GM19025 (cell line): Measurements from ENCODE around the gene PLCL2.
"Not testable (repeated sequence)": the region's sequence is repeated elsewhere in the genome, so short reads cannot be mapped to it uniquely, and the experiment has no call there.

Experiments
- ATAC-seq: cut with Tn5 transposase; IDR thresholded peaks from one replicate; pipeline ENCODE4 v1.9.1; 2021; ENCODE audit warnings: mild to moderate bottlenecking, low read depth, moderate library complexity; ENCODE audit not compliant: unreplicated experiment

The PLCL2 gene

GRCh38 chr3:17103579-17103978, 218.8 kb downstream of the PLCL2 start:
- no peak for ATAC-seq

DNA sequence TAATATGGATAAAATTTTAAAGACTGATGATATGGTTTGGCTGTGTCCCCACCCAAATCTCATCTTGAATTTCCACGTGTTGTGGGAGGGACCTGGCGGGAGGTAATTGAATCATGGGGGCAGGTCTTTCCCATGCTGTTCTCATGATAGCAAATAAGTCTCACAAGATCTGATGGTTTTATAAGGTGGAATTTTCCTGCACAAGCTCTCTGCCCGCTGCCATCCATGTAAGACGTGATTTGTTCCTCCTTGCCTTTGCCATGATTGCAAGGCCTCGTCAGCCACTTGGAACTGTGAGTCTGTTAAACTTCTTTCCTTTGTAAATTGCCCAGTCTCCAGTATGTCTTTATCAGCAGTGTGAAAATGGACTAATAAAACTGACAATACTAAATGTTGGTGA, 222.0 kb downstream of the PLCL2 start:
- ATAC-seq = not testable (repeated sequence)

DNA sequence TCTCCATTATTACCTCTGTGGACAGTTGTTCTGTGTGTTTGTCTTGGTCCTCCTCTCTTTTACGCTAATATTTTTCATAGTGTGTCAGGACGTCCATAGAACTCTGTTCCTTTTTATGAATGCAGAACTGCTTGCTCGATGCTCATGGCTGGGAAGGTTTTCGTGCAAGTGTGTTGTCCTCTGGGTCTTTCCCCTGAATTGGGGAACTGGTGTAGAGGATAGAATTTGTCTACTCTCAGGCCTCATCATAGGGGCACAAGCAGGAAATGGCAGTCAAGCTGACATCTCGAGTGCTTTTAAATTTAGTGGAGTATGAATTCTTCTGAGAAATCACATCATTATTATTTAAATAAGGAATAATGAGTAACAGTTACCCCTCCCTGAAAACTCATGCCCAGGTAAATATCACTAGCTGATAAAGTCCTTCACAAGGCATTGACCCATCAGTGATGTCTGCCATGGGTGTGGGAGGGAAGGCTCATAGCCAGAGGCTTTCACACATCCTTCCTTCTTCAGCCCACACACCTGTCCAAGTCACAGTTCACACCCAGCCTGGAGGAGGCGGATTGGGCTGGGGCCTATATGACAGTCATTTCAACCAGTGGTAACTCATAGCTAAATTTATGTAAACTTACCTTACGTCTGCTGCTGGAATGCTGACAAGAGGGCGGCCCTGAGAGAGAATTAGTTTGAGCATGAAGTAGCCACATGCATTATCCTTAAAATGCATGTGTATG, 226.1 kb downstream of the PLCL2 start:
- ATAC-seq = no peak

GRCh38 chr3:17111586-17111985, 226.8 kb downstream of the PLCL2 start:
- ATAC-seq = no peak

- no peak for ATAC-seq
Measured at GRCh38 chr3:17115186-17115585, 230.4 kb downstream of the PLCL2 start.

DNA sequence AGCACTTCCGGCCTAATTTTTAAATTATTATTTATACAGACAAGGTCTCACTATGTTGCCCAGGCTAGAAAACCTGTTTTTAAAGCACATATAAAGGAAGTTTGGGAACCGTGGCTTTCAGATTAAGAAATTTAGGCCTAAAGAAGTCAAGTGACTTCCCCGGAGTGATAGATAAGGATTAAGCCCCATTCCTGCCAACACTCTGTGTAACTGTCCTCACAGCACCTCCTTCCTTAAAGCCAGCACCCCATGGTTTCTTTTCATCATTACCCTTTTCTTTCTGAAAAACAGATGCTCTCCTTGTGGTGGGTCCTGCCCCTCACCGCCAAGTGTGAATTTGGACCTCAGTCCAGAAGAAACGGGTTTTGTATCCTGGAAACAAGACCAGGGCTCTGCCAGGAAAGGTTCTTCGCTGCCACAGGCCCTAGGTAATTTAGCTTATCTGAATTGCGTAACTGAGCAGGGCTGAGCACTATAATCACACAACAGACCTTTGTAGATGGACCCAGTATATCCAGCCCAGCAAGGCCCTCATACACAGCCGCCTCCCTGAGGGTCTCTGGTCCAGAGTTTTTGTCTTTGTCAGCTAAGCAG, 231.3 kb downstream of the PLCL2 start:
- ATAC-seq = no peak

DNA sequence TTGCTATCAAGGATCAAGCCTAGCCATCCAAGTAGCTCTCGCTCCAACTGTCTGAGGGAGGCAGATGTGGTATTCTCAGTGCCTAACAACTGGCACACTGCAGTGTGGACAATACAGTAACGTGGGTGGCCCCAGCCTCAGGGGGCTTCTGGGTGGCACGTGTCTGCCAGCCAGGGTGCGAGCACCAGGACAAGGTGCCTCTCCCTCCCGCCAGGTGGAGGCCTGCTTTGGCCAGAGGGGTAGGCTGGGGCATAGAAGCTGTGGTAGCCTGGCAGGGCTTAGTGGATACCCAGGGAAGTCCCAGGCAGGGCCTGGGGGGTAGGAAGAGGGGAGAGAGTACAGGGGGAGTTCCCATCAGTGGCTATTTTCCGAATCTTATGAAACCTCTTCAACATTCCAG, 234.0 kb downstream of the PLCL2 start:
- ATAC-seq = no peak

DNA sequence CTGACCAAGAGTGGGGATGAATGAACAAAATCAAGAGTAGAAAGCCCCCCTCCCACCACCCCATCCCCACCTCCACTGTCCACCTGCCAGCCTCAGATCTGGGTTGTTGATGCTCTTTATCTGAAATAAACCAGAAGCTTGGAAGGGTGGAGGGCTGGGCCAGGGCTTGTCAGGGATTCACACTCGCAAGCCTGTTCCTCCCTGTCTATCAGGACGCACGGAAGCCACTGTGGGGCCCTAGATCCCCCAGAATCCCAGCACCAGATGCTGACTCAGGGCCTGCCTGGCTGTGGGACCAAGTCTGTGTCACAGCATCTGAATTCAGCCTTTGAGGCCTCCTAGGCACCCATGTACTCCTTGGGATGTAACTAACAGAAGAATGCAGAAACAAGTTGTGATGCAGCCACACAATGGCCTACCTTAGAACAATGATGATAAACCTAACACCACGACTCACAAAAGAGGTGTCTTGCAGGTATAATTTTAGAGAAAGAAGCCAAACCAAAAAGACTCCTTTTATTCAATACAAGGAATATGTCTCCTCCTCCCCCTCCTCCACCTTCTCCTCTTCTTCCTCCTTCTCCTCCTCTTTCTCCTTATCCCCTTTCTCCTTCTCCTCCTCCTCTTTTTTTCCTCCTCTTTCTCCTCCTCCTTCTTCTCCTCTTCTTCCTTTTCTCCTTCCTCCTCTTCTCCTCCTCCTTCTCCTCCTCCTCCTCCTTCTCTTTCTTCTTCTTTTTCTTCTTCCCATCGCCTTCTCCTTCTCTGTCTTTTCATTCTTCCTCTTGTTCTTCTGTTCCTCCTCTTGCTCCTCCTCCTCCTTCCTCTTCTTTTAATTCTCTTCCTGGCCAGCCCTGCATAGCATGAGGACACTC, 234.7 kb downstream of the PLCL2 start:
- no peak for ATAC-seq

DNA sequence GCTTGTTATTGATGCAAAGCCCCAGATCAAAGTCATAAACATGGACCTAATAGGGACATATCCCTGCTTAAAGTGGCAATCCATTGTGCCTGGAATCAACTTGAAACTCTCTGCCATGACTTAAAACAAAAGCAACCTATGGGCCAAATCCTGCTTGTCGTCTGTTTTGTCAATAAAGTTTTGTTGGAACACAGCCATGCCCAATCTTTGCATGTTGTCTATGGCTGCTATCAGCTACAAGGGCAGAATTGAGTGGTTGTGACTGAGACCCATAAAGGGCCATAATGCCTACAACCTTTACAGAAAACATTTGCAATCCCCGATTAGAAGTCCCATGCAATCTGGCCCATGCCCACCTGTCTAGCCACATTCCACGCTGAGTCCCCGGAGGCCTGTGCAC, 235.4 kb downstream of the PLCL2 start:
- no peak for ATAC-seq

GRCh38 chr3:17121336-17121735, 236.6 kb downstream of the PLCL2 start:
- no peak for ATAC-seq

GRCh38 chr3:17122758-17123157, 238.0 kb downstream of the PLCL2 start:
- no peak for ATAC-seq

DNA sequence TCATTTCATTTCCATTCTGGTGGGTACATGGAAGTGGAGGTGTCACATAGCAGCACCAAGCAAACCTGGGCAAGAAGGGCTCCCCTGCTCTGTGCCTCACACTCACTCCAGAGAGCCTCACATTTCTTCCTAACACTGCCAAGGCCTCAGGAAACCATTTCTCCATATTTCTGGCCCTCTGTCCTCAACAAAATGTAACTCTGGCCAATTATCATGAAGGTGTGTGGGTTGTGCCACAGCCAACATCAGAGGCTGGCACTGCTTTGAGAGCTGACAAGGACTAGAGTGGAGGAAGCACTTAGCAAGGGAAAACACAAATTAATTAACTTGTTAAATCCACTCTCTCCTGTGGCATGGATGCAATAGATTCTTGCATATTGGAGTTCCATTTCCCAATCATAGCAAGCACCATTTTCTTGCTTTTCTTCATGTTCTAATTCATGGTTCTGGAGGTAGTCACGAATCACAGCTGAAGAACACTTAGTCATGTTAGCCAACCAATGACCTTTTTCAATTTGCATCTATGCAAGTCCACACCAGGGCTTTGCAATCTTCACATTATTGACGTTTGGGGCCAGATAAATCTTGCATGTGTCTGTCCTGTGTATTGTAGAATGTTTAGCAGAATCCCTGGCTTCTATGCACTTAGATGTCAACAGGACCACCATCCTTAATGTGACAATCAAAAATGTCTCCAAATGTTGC, 241.1 kb downstream of the PLCL2 start:
- ATAC-seq = no peak

- ATAC-seq = not testable (repeated sequence)
Measured at GRCh38 chr3:17128671-17129070, 243.9 kb downstream of the PLCL2 start.

- no peak for ATAC-seq
Measured at GRCh38 chr3:17129556-17129955, 244.8 kb downstream of the PLCL2 start.

DNA sequence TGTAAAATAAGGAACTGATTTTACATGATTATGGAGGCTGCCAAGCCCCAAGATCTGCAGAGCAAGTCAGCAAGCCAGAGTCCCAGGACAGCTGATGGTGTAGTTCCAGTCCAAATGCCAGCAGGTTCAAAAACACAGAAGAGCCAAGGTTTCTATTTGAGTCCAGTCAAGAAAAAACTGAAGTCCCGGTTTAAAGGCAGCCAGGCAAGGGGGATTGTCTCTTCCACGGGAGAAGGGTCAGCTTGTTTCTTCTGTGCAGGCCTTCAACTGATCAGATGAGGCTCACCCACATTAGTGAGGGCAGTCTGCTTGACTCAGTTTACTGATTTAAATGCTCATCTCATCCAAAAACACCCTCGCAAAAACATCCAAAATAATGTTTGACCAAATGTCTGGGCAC, 246.2 kb downstream of the PLCL2 start:
- no peak for ATAC-seq

DNA sequence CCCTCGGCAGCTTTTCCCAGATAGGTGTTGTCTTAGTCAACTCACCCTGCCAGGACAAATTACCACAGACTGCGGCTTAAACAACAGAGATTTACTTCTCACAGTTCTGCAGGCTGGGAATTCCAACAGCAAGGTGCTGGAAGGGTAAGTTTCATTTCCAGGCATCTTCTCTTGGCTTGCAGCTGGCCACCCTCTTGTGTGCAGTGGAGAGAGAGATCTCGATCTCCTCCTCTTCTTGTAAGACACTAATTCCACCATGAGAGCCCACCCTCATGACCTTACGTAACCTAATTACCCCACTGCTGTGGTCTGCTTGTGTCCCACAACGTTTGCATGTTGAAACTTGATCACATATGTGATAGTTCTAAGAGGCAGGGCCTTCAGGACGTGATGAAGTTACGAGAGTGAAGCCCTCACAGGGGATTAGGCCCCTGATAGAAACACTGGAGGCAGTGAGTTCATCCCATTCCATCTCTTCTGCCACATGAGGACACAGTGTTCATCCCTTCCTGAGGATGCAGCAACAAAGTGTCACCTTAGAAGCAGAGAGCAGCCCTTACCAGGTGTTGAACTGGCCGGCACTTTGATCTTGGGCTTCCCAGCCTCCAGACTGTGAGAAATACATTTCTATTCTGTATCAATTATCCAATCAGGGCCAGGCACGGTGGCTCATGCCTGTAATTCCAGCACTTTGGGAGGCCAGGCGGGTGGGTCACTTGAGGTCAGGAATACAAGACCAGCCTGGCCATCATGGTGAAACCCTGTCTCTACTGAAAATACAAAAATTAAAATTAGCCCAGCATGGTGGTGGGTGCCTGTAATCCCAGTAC, 247.7 kb downstream of the PLCL2 start:
- no peak for ATAC-seq

DNA sequence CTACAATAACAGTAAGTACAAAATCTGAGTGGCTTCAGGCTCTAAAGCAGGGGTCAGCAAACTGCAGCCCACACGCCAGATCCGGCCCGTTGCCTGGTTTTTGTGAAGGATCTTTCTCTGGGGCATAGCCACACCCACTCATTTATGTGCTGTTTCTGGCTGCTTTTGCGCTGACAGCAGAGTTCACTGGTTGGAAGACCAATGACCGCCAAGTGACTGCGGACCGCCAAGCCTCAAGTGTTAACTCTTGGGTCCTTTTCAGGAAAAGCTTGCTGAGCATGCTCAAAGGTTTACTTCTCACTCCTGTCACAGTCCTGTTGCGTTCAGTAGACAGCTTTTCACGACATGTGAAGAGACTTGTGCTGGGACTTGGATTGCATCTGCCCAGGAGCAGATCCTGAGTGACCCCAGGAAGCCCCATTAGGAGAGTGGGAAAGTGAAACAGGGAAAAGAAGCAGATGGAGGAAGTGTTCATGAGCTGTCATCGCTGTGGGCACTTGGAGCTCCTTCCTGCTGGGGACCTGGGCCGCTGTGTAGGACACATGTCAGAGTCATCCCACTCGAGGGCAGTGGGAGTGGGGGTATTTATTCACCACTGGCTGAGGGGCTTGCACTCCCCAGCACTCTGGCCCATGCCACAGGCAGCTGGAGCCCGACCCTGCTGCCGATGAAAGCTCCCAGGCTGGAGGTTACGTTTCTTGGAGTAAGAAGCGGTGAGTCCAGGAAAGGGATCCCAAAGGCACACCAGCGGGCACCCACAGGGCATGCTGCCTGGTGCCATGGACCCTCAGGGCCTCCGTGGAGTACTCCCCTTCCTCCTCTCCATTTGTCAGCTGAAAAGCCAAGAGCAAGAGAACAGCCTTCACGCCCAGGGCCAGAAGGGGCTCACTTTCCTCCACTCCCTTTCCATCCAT, 249.1 kb downstream of the PLCL2 start:
- no peak for ATAC-seq

DNA sequence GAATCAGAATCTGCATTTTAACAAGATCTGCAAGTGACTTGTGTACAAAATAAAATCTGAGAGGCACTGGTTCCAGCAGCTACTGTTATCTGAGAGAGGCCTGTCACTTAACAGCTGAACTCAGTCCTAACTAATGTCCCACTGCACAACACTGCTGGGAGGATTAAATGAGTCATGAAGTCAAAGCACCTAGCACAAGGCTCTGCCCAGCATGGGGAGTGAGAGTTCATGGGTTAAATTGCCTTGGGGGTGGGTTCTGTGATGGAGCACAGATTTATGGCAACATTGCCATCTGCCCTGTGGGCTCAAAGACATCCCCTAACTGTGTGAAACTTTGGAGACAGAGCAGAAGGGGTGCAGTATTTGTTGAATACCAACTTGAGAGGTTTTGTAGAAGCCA, 250.9 kb downstream of the PLCL2 start:
- ATAC-seq = no peak

DNA sequence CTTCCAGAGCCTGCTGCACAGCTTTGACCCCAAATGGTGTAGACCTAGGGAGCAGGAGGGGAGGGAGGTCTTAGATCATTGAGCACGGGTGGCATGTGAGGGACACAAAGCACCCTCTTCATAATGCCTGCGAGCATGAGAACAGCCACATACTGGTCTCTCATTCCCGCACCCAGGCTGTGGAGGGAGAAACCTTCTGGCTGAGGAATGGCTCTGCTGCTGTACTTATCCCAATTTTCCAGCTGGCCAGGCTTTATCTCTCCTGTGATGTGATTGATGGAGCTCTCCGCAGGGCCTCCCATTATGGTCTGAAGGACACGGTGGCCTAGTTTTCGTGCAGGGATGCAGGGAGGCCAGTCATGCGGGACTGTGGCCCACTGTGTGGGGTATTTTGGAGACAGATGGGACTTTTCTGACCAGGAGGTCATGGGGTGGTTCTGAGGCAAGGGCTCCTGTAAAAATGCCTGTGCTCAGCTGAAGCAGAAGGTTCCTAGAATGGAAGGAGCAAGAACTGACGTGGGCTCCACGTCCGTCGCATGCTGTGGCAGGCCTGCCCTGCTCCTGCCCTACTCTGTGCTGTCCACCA, 251.5 kb downstream of the PLCL2 start:
- ATAC-seq = no peak
